Measurements from ENCODE around the gene SLC25A6. TPM values are rescaled to one million over a fixed set of nuclear protein-coding genes. Genes with fewer than 3 reads are reported as not detected.

Gene SLC25A6
- total and polyA plus RNA-seq, 2 of the 13 experiments (the other 11 are each of a cell fraction or from before 2014, with no cell fraction given) = 138 to 581 TPM

GRCh38 chrX:1392376-1393068 is 609 bp upstream of the SLC25A6 start (continued):
- TF ChIP-seq MEIS1 (CRISPR knock-in tag; IDR thresholded peaks at IDR 0.05; ENCODE audit: borderline replicate concordance) (no peak), ZBTB10 (CRISPR knock-in tag; IDR thresholded peaks at IDR 0.05; ENCODE audit: borderline replicate concordance) (peak; percentile 46; the same call in 1 of the 2 replicates), ZNF839 (CRISPR knock-in tag; IDR thresholded peaks at IDR 0.05; ENCODE audit: borderline replicate concordance) (peak; percentile 54; the same call in 1 of the 2 replicates), TFAP4 (IDR thresholded peaks at IDR 0.05; ENCODE audit: borderline replicate concordance, low read depth) (no peak), ISL2 (CRISPR knock-in tag; IDR thresholded peaks at IDR 0.05) (peak; percentile 8; the same call in 1 of the 2 replicates), THAP8 (CRISPR knock-in tag; IDR thresholded peaks at IDR 0.05; ENCODE audit: borderline replicate concordance) (0 out of 2 replicates have a peak, but pooled peaks have one; percentile 0), NONO (IDR thresholded peaks at IDR 0.05) (no peak), NONO (CRISPR knock-in tag; conservative IDR thresholded peaks at IDR 0.05) (no peak), ZFP36 (IDR thresholded peaks at IDR 0.05; ENCODE audit: borderline replicate concordance, low read depth, low read length, partially characterized antibody) (no peak), ZNF660 (CRISPR knock-in tag; IDR thresholded peaks at IDR 0.05; ENCODE audit: borderline replicate concordance, low read depth) (no peak), ZNF616 (CRISPR knock-in tag; IDR thresholded peaks at IDR 0.05; ENCODE audit: low read depth) (0 out of 2 replicates have a peak, but pooled peaks have one; percentile 23), HINFP (CRISPR knock-in tag; IDR thresholded peaks at IDR 0.05; ENCODE audit: low read depth) (no peak), ZNF550 (CRISPR knock-in tag; IDR thresholded peaks at IDR 0.05; ENCODE audit: borderline replicate concordance) (no peak), ZKSCAN8 (CRISPR knock-in tag; IDR thresholded peaks at IDR 0.05; ENCODE audit: borderline replicate concordance) (no peak), TFDP1 (CRISPR knock-in tag; IDR thresholded peaks at IDR 0.05; ENCODE audit: borderline replicate concordance) (peak; percentile 55; the same call in 1 of the 2 replicates), RXRA (CRISPR knock-in tag; IDR thresholded peaks at IDR 0.05) (peak; percentile 91), ZFP90 (CRISPR knock-in tag; IDR thresholded peaks at IDR 0.05; ENCODE audit: borderline replicate concordance) (0 out of 2 replicates have a peak, but pooled peaks have one; percentile 71), FOXO1 (CRISPR knock-in tag; IDR thresholded peaks at IDR 0.05) (no peak), ZNF598 (CRISPR knock-in tag; IDR thresholded peaks at IDR 0.05; ENCODE audit: borderline replicate concordance) (peak; percentile 65; the same call in 1 of the 2 replicates), SP1 (IDR thresholded peaks at IDR 0.05) (no peak), SP1 (CRISPR knock-in tag; IDR thresholded peaks at IDR 0.05) (no peak), KMT2B (CRISPR knock-in tag; IDR thresholded peaks at IDR 0.05) (no peak)
